ENCODE data around the gene ABCD3. TPM values are rescaled to one million over a fixed set of nuclear protein-coding genes. Genes with fewer than 3 reads are reported as not detected.

The ABCD3 gene
- total RNA-seq, 2 experiments from 2014 or later: 28.0 to 31.5 TPM

GRCh38 chr1:94490556-94490955 is 72.4 kb downstream of the ABCD3 start:
- Mint-ChIP-seq H3K36me3 (ENCODE audit: low read depth) (peaks cover 20% of the 10 kb centered on the region), H3K9me3 (no peaks in the 10 kb centered on the region), H3K27me3 (no peaks in the 10 kb centered on the region), H3K4me3 (no peak overlapping the region), H3K27ac (no peak overlapping the region), H3K4me1 (no peaks in the 10 kb centered on the region)
- CTCF ChIA-PET: interaction anchor here (1.0 kb wide), 1 partner anchor 9 kb away, joined by 3 read pairs; no protein-coding TSS in a partner anchor
- POLR2A ChIA-PET: no interaction called here
- DNase-seq: no peak

GRCh38 chr1:94496076-94496755 is 78.0 kb downstream of the ABCD3 start:
- H3K4me3 Mint-ChIP-seq: no peak overlapping the region
- no peaks in the 10 kb centered on the region for H3K9me3 Mint-ChIP-seq
- CTCF ChIA-PET: no interaction called here
- POLR2A ChIA-PET: interaction anchor here (0.6 to 0.7 kb wide), 2 partner anchors 87 to 467 kb away, joined by 3 read pairs; no protein-coding TSS in a partner anchor
- H3K27me3 Mint-ChIP-seq: no peaks in the 10 kb centered on the region
- no peak overlapping the region for H3K27ac Mint-ChIP-seq
- peaks cover 25% of the 10 kb centered on the region for H3K36me3 Mint-ChIP-seq (ENCODE audit: low read depth)
- no peaks in the 10 kb centered on the region for H3K4me1 Mint-ChIP-seq
- DNase-seq: no peak

GRCh38 chr1:94501426-94501825 is 83.2 kb downstream of the ABCD3 start:
- H3K4me1 Mint-ChIP-seq: peaks cover 13% of the 10 kb centered on the region
- peaks cover 37% of the 10 kb centered on the region for H3K36me3 Mint-ChIP-seq (ENCODE audit: low read depth)
- H3K4me3 Mint-ChIP-seq: no peak overlapping the region
- POLR2A ChIA-PET: no interaction called here
- H3K27me3 Mint-ChIP-seq: no peaks in the 10 kb centered on the region
- no peak overlapping the region for H3K27ac Mint-ChIP-seq
- CTCF ChIA-PET: no interaction called here
- no peaks in the 10 kb centered on the region for H3K9me3 Mint-ChIP-seq
- no peak for DNase-seq

GRCh38 chr1:94501935-94502334 is 83.7 kb downstream of the ABCD3 start:
- POLR2A ChIA-PET: no interaction called here
- peaks cover 13% of the 10 kb centered on the region for H3K4me1 Mint-ChIP-seq
- H3K27ac Mint-ChIP-seq: no peak overlapping the region
- peaks cover 39% of the 10 kb centered on the region for H3K36me3 Mint-ChIP-seq (ENCODE audit: low read depth)
- H3K4me3 Mint-ChIP-seq: no peak overlapping the region
- no peak for DNase-seq
- no peaks in the 10 kb centered on the region for H3K9me3 Mint-ChIP-seq
- CTCF ChIA-PET: interaction anchor here (0.6 kb wide), 1 partner anchor 1242 kb away, joined by 3 read pairs; no protein-coding TSS in a partner anchor
- H3K27me3 Mint-ChIP-seq: no peaks in the 10 kb centered on the region

- POLR2A ChIA-PET: no interaction called here
- DNase-seq: no peak
- H3K4me1 Mint-ChIP-seq: peaks cover 13% of the 10 kb centered on the region
- no peaks in the 10 kb centered on the region for H3K27me3 Mint-ChIP-seq
- peaks cover 42% of the 10 kb centered on the region for H3K36me3 Mint-ChIP-seq (ENCODE audit: low read depth)
- H3K4me3 Mint-ChIP-seq: no peak overlapping the region
- CTCF ChIA-PET: no interaction called here
- H3K27ac Mint-ChIP-seq: no peak overlapping the region
- H3K9me3 Mint-ChIP-seq: no peaks in the 10 kb centered on the region
These were observed 85.0 kb downstream of the ABCD3 start for GRCh38 chr1:94503153-94503552.

- Mint-ChIP-seq H3K27ac (peak overlapping the region; percentile 4), H3K4me3 (no peak overlapping the region), H3K36me3 (ENCODE audit: low read depth) (peaks cover 44% of the 10 kb centered on the region), H3K27me3 (no peaks in the 10 kb centered on the region), H3K4me1 (peaks cover 13% of the 10 kb centered on the region), H3K9me3 (no peaks in the 10 kb centered on the region)
- no peak for DNase-seq
- CTCF ChIA-PET: no interaction called here
- POLR2A ChIA-PET: no interaction called here
These were observed 86.4 kb downstream of the ABCD3 start for GRCh38 chr1:94504601-94505000.

GRCh38 chr1:94512816-94513215 is 94.6 kb downstream of the ABCD3 start:
- Mint-ChIP-seq H3K27ac (no peak overlapping the region), H3K9me3 (no peaks in the 10 kb centered on the region), H3K27me3 (no peaks in the 10 kb centered on the region), H3K4me1 (no peaks in the 10 kb centered on the region), H3K36me3 (ENCODE audit: low read depth) (peaks cover 17% of the 10 kb centered on the region), H3K4me3 (no peak overlapping the region)
- ChIA-PET CTCF (interaction anchor here (2.8 kb wide), 1 partner anchor 293 kb away, joined by 9 read pairs; no protein-coding TSS in a partner anchor), POLR2A (no interaction called here)
- no peak for DNase-seq

- ChIA-PET CTCF (interaction anchor here (0.7 to 2.8 kb wide), 2 partner anchors 292 to 1363 kb away, joined by 3 to 9 read pairs; no protein-coding TSS in a partner anchor), POLR2A (no interaction called here)
- no peak overlapping the region for H3K4me3 Mint-ChIP-seq
- DNase-seq: peak; percentile 18
- H3K27ac Mint-ChIP-seq: no peak overlapping the region
- no peaks in the 10 kb centered on the region for H3K27me3 Mint-ChIP-seq
- peaks cover 9% of the 10 kb centered on the region for H3K36me3 Mint-ChIP-seq (ENCODE audit: low read depth)
- no peaks in the 10 kb centered on the region for H3K9me3 Mint-ChIP-seq
- no peaks in the 10 kb centered on the region for H3K4me1 Mint-ChIP-seq
These were observed 96.0 kb downstream of the ABCD3 start for GRCh38 chr1:94514095-94514727.

- ChIA-PET CTCF (interaction anchor here (0.6 to 2.8 kb wide), 2 partner anchors 290 to 474 kb away, joined by 4 to 9 read pairs; no protein-coding TSS in a partner anchor), POLR2A (no interaction called here)
- Mint-ChIP-seq H3K36me3 (ENCODE audit: low read depth) (peaks cover 4% of the 10 kb centered on the region), H3K27ac (no peak overlapping the region), H3K4me1 (no peaks in the 10 kb centered on the region), H3K27me3 (no peaks in the 10 kb centered on the region), H3K9me3 (no peaks in the 10 kb centered on the region), H3K4me3 (no peak overlapping the region)
- no peak for DNase-seq
These were observed 97.2 kb downstream of the ABCD3 start for GRCh38 chr1:94515296-94515947.

- Mint-ChIP-seq H3K27me3 (no peaks in the 10 kb centered on the region), H3K4me3 (no peak overlapping the region), H3K4me1 (no peaks in the 10 kb centered on the region), H3K27ac (no peak overlapping the region), H3K9me3 (no peaks in the 10 kb centered on the region), H3K36me3 (ENCODE audit: low read depth) (no peaks in the 10 kb centered on the region)
- no peak for DNase-seq
- POLR2A ChIA-PET: no interaction called here
- CTCF ChIA-PET: no interaction called here
These were observed 101.2 kb downstream of the ABCD3 start for GRCh38 chr1:94519351-94519750.

- Mint-ChIP-seq H3K36me3 (ENCODE audit: low read depth) (no peaks in the 10 kb centered on the region), H3K4me3 (no peak overlapping the region), H3K9me3 (no peaks in the 10 kb centered on the region), H3K27me3 (peaks cover 10% of the 10 kb centered on the region), H3K27ac (no peak overlapping the region), H3K4me1 (no peaks in the 10 kb centered on the region)
- ChIA-PET CTCF (no interaction called here), POLR2A (no interaction called here)
- no peak for DNase-seq
These were observed 104.1 kb downstream of the ABCD3 start for GRCh38 chr1:94522304-94522703.

- ChIA-PET CTCF (no interaction called here), POLR2A (no interaction called here)
- Mint-ChIP-seq H3K27me3 (peaks cover 10% of the 10 kb centered on the region), H3K27ac (no peak overlapping the region), H3K36me3 (ENCODE audit: low read depth) (no peaks in the 10 kb centered on the region), H3K4me3 (no peak overlapping the region), H3K9me3 (no peaks in the 10 kb centered on the region), H3K4me1 (no peaks in the 10 kb centered on the region)
- no peak for DNase-seq
These were observed 106.3 kb downstream of the ABCD3 start for GRCh38 chr1:94524531-94524930.

GRCh38 chr1:94526152-94526980 is 108.2 kb downstream of the ABCD3 start:
- Mint-ChIP-seq H3K27me3 (peaks cover 10% of the 10 kb centered on the region), H3K9me3 (no peaks in the 10 kb centered on the region), H3K27ac (no peak overlapping the region), H3K4me1 (no peaks in the 10 kb centered on the region), H3K4me3 (no peak overlapping the region), H3K36me3 (ENCODE audit: low read depth) (no peaks in the 10 kb centered on the region)
- no peak for DNase-seq
- CTCF ChIA-PET: no interaction called here
- POLR2A ChIA-PET: no interaction called here
